Measurements from ENCODE around the gene DAG1.
A peak's percentile ranks its signal among the peaks of the same experiment; 100 is the strongest.

The DAG1 gene

GRCh38 chr3:49512781-49513355, 42.8 kb downstream of the DAG1 start:
- DNase-seq (ENCODE audit: insufficient read length, low spot score), result no peak
- no peak for FAIRE-seq

- FAIRE-seq (no peak), DNase-seq (ENCODE audit: insufficient read length, low spot score) (no peak)
These were observed 43.5 kb downstream of the DAG1 start for GRCh38 chr3:49513494-49514124.

- no peak for DNase-seq (ENCODE audit: insufficient read length, low spot score)
- FAIRE-seq, result no peak
These were observed 47.9 kb downstream of the DAG1 start for GRCh38 chr3:49518016-49518415.

- no peak for DNase-seq (ENCODE audit: insufficient read length, low spot score)
- FAIRE-seq, result no peak
These were observed 48.4 kb downstream of the DAG1 start for GRCh38 chr3:49518441-49518840.

GRCh38 chr3:49519296-49519695, 49.2 kb downstream of the DAG1 start:
- DNase-seq (ENCODE audit: insufficient read length, low spot score) (no peak), FAIRE-seq (no peak)

GRCh38 chr3:49519916-49520385, 49.9 kb downstream of the DAG1 start:
- FAIRE-seq (no peak), DNase-seq (ENCODE audit: insufficient read length, low spot score) (no peak)

GRCh38 chr3:49523756-49524747, 54.0 kb downstream of the DAG1 start:
- DNase-seq (ENCODE audit: insufficient read length, low spot score) (no peak), FAIRE-seq (peak; percentile 21)

- DNase-seq (ENCODE audit: insufficient read length, low spot score) (no peak), FAIRE-seq (peak; percentile 11)
These were observed 59.5 kb downstream of the DAG1 start for GRCh38 chr3:49529567-49529966.

GRCh38 chr3:49530231-49530630, 60.2 kb downstream of the DAG1 start:
- DNase-seq (ENCODE audit: insufficient read length, low spot score) (no peak), FAIRE-seq (no peak)

GRCh38 chr3:49530701-49531100, 60.6 kb downstream of the DAG1 start:
- FAIRE-seq (no peak), DNase-seq (ENCODE audit: insufficient read length, low spot score) (no peak)

GRCh38 chr3:49531218-49531617, 61.2 kb downstream of the DAG1 start:
- DNase-seq (ENCODE audit: insufficient read length, low spot score), result no peak
- no peak for FAIRE-seq

- FAIRE-seq, result no peak
These were observed 61.6 kb downstream of the DAG1 start for GRCh38 chr3:49531715-49532114.

GRCh38 chr3:49533031-49533430, 63.0 kb downstream of the DAG1 start:
- FAIRE-seq, result no peak

More at GRCh38 chr3:49531715-49532114, 61.6 kb downstream of the DAG1 start:
- no peak for DNase-seq (ENCODE audit: insufficient read length, low spot score)

GRCh38 chr3:49533786-49534519, 63.9 kb downstream of the DAG1 start:
- no peak for FAIRE-seq
- no peak for DNase-seq (ENCODE audit: insufficient read length, low spot score)

More at GRCh38 chr3:49533031-49533430, 63.0 kb downstream of the DAG1 start:
- no peak for DNase-seq (ENCODE audit: insufficient read length, low spot score)

GRCh38 chr3:49534581-49535441, 64.7 kb downstream of the DAG1 start:
- no peak for DNase-seq (ENCODE audit: insufficient read length, low spot score)

GRCh38 chr3:49535971-49536874, 66.2 kb downstream of the DAG1 start:
- DNase-seq (ENCODE audit: insufficient read length, low spot score), result no peak
- no peak for FAIRE-seq

More at GRCh38 chr3:49534581-49535441, 64.7 kb downstream of the DAG1 start:
- FAIRE-seq, result no peak

GRCh38 chr3:49536875-49537533, 66.9 kb downstream of the DAG1 start:
- DNase-seq (ENCODE audit: insufficient read length, low spot score), result no peak
- FAIRE-seq, result no peak

All from GM19239 (cell line).